Fibroblast of mammary gland (primary cell): Measurements from ENCODE around the gene LEUTX.
A peak's percentile ranks its signal among the peaks of the same experiment; 100 is the strongest.
"Not testable (repeated sequence)": the region's sequence is repeated elsewhere in the genome, so short reads cannot be mapped to it uniquely, and the experiment has no call there.

Experiments
- DNase-seq: peaks from one replicate; pipeline ENCODE4 v3.0.0-alpha.2; 2010; ENCODE audit warnings: low read depth
- H3K4me3 ChIP-seq: 2 replicates; pipeline ENCODE4 v1.5.1; 2011; ENCODE audit warnings: low read depth, mild to moderate bottlenecking, low read length, moderate library complexity; ENCODE audit not compliant: control insufficient read depth
- TF ChIP-seq, protein P1 (sequence below): conservative IDR thresholded peaks from 2 replicates; pipeline ENCODE4 v1.5.1; 2011; ENCODE audit warnings: low read depth, low read length, inconsistent platforms; ENCODE audit not compliant: control insufficient read depth, insufficient read depth

LEUTX gene

DNA sequence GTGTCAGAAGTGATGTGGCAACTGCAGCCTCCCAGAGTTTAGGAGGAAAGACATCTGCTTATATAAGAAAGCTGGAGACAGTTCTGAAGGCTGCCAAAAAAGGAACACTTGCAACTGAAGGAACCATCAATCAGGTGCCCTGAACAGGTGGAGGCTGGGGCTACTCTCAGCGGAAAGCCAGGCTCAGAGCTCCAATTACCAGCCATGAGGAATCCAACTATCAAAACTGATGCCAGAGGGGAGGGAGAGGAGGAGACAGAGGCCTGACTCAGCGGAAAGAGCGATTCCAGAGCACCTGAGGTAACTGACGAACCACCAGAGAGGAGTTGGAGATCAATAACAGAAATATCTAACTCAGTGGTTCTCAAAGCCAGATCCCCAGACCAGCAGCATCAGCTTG, 24.3 kb downstream of the LEUTX start:
- TF ChIP-seq, protein P1, sequence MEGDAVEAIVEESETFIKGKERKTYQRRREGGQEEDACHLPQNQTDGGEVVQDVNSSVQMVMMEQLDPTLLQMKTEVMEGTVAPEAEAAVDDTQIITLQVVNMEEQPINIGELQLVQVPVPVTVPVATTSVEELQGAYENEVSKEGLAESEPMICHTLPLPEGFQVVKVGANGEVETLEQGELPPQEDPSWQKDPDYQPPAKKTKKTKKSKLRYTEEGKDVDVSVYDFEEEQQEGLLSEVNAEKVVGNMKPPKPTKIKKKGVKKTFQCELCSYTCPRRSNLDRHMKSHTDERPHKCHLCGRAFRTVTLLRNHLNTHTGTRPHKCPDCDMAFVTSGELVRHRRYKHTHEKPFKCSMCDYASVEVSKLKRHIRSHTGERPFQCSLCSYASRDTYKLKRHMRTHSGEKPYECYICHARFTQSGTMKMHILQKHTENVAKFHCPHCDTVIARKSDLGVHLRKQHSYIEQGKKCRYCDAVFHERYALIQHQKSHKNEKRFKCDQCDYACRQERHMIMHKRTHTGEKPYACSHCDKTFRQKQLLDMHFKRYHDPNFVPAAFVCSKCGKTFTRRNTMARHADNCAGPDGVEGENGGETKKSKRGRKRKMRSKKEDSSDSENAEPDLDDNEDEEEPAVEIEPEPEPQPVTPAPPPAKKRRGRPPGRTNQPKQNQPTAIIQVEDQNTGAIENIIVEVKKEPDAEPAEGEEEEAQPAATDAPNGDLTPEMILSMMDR: no peak
- no peak overlapping the region for H3K4me3 ChIP-seq
- DNase-seq: no peak

DNA sequence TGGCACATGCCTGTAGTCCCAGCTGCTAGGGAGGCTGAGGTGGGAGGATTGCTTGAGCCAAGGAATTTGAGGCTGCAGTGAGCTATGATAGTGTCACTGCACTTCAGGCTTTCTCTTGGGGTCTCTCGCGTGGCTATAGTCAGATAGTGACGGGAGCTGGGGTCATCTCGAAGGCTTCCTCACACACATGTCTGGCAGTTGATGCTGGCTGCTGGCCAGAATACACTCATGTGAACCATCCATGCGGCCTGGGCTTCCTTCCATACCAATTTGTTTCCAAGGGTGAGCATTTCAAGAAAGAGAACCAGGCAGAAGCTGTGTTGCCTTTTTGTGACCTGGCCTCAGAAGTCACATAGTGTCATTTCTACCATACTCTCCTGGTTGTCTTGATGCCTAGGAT, 26.4 kb downstream of the LEUTX start:
- TF ChIP-seq, protein P1: no peak

DNA sequence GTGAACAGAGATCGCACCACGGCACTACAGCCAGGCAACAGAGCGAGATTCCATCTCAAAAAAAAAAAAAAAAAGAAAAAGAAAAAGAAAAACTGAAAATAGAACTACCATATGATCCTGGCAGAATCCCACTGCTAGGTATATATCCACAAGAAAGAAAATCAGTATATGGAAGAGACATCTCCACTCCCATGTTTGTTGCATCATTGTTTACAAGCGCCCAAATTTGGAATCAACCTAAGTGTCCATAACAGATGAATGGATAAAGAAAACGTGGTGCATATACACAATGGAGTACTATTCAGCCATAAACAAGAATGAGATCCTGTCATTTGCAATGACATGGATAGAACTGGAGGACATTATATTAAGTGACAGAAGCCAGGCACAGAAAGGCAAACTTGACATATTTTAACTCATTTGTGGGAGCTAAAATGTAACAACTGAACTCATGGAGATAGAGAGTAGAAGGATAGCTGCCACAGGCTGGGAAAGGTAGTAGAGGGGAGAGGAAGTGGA, 29.3 kb downstream of the LEUTX start:
- no peak for DNase-seq
- H3K4me3 ChIP-seq: no peak overlapping the region
- TF ChIP-seq, protein P1: no peak

More for the DNA sequence above, 26.4 kb downstream of the LEUTX start:
- peak; percentile 43 for DNase-seq
- H3K4me3 ChIP-seq: no peak overlapping the region

DNA sequence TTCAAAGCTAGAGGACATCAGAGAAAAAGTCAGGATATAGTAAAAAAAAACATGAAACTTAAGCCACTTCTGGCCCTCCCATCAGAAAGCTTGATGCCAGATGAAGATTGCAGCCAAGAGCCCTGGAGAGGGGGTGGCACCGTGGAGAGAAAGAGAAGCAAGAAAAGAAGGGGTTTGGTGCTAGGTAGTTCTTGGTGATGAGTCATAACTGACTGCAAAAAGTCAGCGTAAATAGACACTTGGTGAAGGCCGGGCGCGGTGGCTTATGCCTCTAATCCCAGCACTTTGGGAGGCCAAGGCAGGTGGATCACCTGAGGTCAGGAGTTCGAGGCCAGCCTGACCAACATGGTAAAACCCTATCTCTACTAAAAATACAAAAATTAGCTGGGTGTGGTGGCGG, 30.0 kb downstream of the LEUTX start:
- not testable (repeated sequence) for DNase-seq, H3K4me3 ChIP-seq

DNA sequence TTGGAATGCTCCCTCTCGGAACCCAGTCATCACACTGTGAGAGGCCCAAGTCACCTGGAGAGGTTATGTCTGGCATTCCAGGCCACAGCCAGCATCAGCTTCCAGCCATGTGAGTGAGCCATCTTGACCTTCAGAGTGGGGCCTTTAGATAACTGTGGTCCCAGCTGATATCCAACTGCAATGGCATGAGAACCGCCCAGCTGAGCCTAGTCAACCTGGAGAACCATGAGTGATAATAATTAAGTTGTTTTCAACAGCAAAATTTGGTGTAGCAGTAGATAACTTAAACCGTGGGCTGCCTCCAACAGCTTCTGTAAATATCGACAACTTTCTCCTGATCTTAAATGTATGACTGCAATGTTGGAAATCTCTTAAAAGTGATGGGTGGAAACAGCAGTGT, 30.7 kb downstream of the LEUTX start:
- DNase-seq: no peak
- TF ChIP-seq, protein P1: no peak
- H3K4me3 ChIP-seq: no peak overlapping the region

DNA sequence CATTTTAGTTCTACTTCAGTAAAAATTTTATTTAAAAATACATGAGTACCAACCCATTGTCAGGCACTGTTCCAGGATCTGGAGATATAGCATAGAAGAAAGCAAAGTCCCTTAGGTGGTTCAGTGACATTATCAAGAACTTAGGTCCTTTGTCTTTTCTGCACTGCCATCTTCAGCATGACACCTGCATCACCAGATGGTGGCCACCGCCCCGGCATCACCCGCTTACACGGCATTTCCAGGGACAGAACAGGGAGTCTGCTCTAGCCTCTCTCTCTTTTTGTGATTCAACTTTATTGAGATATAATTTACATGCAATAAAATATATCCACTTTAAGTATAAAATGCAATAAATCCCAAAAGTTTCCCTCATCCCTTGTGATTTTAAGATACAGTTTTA, 31.8 kb downstream of the LEUTX start:
- TF ChIP-seq, protein P1: no peak
- H3K4me3 ChIP-seq: no peak overlapping the region
- DNase-seq: no peak

DNA sequence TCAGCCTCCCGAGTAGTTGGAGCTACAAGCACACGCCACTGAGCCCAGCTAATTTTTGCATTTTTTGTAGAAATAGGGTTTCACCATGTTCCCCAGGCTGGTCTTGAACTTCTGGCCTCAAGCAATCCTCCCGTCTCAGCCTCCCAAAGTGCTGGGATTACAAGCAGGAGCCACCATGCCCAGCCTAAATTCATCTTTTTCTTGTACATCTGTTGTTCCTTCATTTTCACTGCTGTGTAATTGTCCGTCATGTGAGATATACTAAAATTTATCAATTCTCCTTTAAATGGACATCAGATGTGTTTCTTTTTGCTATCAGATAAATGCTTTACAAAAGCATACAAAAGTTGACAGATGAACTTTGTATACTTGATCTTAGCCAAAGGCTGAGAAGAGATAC, 32.4 kb downstream of the LEUTX start:
- no peak overlapping the region for H3K4me3 ChIP-seq
- no peak for DNase-seq
- TF ChIP-seq, protein P1: no peak
